Raji (cell line): Measurements from ENCODE around the gene ABCA5.

ENCODE experiments used
- POLR2A ChIP-seq: IDR thresholded peaks from 2 replicates; pipeline ENCODE4 v1.6.1; 2011; ENCODE audit warnings: low read depth, low read length, control low read depth; ENCODE audit not compliant: insufficient read depth

Gene ABCA5

DNA sequence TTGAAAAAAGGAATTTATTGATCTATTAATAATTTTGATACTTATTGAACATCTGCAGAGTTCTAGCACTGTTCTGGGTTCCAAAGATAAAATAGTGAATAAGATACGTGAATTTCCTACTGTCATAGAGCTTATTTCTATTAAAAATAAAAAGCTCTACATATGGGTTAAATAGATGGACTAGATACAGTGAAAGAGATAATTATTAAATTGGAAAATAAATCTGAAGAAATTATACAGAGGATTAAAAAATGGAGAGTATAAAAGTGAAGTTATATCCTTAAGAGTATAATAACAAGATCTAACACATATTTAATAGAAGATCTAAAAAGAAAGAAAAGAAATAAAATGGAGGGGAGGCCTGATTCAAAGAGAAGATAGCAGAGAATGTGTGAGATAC lies 10.1 kb upstream of the ABCA5 start:
- no peak for TF ChIP-seq POLR2A

- TF ChIP-seq POLR2A: no peak
Observed at GRCh38 chr17:69336580-69336979, 9.6 kb upstream of the ABCA5 start.

DNA sequence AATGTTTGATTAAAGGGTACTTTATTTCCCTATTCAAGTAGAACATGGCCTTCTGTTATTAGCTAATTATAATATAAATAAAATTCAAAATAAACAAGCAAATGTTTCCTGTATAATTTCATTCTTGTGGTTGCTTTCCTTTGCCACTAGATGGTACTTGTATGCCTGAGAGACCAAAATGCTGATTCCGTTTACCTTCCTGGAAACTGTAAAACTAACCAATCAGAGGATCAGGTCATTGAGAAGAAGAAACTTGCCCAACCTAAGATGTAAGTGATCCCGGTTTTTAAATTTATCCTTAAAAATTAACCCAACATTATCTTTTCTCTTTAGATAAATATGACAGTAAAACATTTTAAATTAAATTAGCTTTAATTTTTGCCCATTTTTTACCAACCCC lies 8.1 kb upstream of the ABCA5 start:
- no peak for TF ChIP-seq POLR2A

DNA sequence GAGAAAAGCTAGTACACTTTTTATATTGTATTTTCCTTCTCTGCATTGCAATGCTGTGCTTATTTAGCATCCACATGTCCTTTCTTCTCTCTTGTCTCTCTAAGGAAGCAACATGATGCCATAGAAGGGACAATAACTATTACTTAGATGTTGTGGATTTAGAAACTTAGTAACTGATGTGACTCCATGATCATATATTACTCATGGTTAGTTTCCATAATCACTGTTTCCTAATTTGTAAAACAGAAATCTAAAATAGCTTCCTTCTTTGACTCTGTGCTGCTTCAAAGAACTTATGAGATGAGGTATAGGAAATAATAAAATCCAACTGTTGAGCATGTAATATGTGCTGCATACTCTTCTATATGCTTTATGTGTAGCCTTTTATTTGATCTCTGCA lies 6.6 kb upstream of the ABCA5 start:
- TF ChIP-seq POLR2A: no peak

- no peak for TF ChIP-seq POLR2A
Observed at GRCh38 chr17:69331756-69332155, 4.8 kb upstream of the ABCA5 start.

DNA sequence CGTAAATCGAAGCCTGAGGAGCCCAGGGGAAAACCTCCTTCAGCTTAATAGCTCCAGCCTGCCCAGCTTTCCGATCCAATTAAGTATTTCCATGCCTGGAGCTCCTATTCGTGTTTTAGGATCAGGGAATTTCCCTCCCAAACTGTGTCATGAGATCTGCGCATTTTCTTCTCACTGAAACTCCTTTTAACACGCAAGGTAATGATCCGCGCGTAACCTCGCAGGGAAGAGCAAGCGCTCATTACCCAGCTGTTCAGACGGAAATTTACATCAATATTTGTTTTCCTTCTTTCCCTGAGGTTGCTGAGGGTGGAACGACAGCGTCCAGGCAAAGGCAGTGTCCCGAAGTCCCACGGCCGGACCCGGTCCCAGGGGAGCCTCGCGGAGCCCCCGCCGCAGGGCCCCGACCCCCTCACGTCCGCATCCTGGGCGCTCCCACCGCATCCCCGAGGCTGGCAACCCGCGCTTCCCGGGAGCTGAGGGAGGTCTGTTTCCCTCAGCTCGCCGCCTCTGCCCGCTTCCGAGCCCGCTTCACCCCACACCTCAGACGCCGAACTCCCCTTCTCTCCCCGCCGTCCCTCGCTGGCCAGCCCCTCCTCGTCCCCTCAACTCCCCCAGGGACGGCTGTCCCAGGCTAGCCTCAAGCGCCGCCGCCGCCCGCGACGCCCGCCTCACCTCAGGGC lies 415 bp downstream of the ABCA5 start:
- TF ChIP-seq POLR2A: no peak

GRCh38 chr17:69325518-69326376 lies 1.2 kb downstream of the ABCA5 start:
- TF ChIP-seq POLR2A: no peak

GRCh38 chr17:69323806-69324205 lies 3.1 kb downstream of the ABCA5 start:
- no peak for TF ChIP-seq POLR2A

- no peak for TF ChIP-seq POLR2A
Observed at GRCh38 chr17:69320908-69321238, 6.1 kb downstream of the ABCA5 start.

- TF ChIP-seq POLR2A: no peak
Observed at GRCh38 chr17:69320210-69320907, 6.6 kb downstream of the ABCA5 start.

- no peak for TF ChIP-seq POLR2A
Observed at GRCh38 chr17:69317625-69318024, 9.3 kb downstream of the ABCA5 start.

GRCh38 chr17:69314246-69315065 lies 12.5 kb downstream of the ABCA5 start:
- no peak for TF ChIP-seq POLR2A

- no peak for TF ChIP-seq POLR2A
Observed at GRCh38 chr17:69305177-69305576, 21.8 kb downstream of the ABCA5 start.

DNA sequence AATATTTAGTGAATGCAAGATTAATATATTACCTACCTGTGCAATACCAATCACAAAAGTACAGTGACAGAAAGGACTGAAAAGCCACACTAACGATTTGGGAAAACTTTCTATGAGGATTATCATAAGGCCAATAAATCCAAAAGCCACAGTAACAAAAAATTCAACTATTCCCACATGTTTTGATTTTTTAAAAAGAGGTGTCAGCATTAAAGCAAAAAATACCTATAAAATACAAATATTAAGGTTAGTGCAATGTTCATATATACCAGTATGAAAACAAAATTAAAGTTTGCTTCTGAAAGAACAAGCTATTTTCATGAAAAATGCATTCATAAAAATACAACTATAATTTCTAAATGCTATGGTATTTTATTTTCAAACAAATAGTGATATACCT lies 24.3 kb downstream of the ABCA5 start:
- no peak for TF ChIP-seq POLR2A

GRCh38 chr17:69300222-69300621 lies 26.7 kb downstream of the ABCA5 start:
- TF ChIP-seq POLR2A: no peak
